Mesothelial cell of epicardium (in vitro differentiated cells): Measurements from ENCODE around the gene KRT14. TPM values are rescaled to one million over a fixed set of nuclear protein-coding genes. Genes with fewer than 3 reads are reported as not detected.
A peak's percentile ranks its signal among the peaks of the same experiment; 100 is the strongest.
"Not testable (repeated sequence)": the region's sequence is repeated elsewhere in the genome, so short reads cannot be mapped to it uniquely, and the experiment has no call there.

ENCODE experiments used
- DNase-seq, 2 experiments: peaks; one replicate each; pipeline ENCODE4 v3.0.0; 2021; ENCODE audit warnings: low spot score in 2 of 2; ENCODE audit not compliant: unreplicated experiment in 2 of 2
- H3K27ac Mint-ChIP-seq: 2 replicates; pipeline ENCODE4 v1.8.0; 2021; ENCODE audit warnings: mixed read lengths
- H3K27me3 Mint-ChIP-seq: 2 replicates; pipeline ENCODE4 v1.8.0; 2021; ENCODE audit warnings: low read depth, mixed read lengths
- H3K36me3 Mint-ChIP-seq: 2 replicates; pipeline ENCODE4 v1.8.0; 2021; ENCODE audit warnings: mixed read lengths
- H3K4me1 Mint-ChIP-seq: 2 replicates; pipeline ENCODE4 v1.8.0; 2021; ENCODE audit warnings: mixed read lengths
- H3K4me3 Mint-ChIP-seq: 2 replicates; pipeline ENCODE4 v1.8.0; 2021; ENCODE audit warnings: mild to moderate bottlenecking, moderate library complexity, mixed read lengths
- H3K9me3 Mint-ChIP-seq: 2 replicates; pipeline ENCODE4 v1.8.0; 2021; ENCODE audit warnings: mixed read lengths
- CTCF ChIP-seq: fragments of 200-600 bp; sonication (generic); IDR thresholded peaks from one replicate; pipeline ENCODE4 v1.5.0; 2021; ENCODE audit warnings: antibody characterized with exemption; ENCODE audit not compliant: unreplicated experiment
- total RNA-seq: library from RNA; stranded (reverse); gene quantifications from 3 replicates; pipeline ENCODE4 v1.2.1, GENCODE V29; 2021

Gene KRT14
- total RNA-seq, 1 donor from 2014 or later = not detected

GRCh38 chr17:41621916-41622315 lies 35.2 kb upstream of the KRT14 start:
- no peak overlapping the region for H3K27ac Mint-ChIP-seq

GRCh38 chr17:41621435-41621817 lies 34.7 kb upstream of the KRT14 start:
- peaks cover 72% of the 10 kb centered on the region for H3K4me1 Mint-ChIP-seq
- peak overlapping the region; percentile 11 for H3K4me3 Mint-ChIP-seq
- DNase-seq = not testable (repeated sequence)

More at GRCh38 chr17:41621916-41622315, 35.2 kb upstream of the KRT14 start:
- DNase-seq = no peak
- Mint-ChIP-seq H3K4me1 (peaks cover 72% of the 10 kb centered on the region), H3K9me3 (no peaks in the 10 kb centered on the region), H3K4me3 (peak overlapping the region; percentile 60), H3K27me3 (no peaks in the 10 kb centered on the region), H3K36me3 (peaks cover 10% of the 10 kb centered on the region)
- no peak for TF ChIP-seq CTCF

GRCh38 chr17:41620583-41621434 lies 34.1 kb upstream of the KRT14 start:
- Mint-ChIP-seq H3K27me3 (no peaks in the 10 kb centered on the region), H3K36me3 (peaks cover 10% of the 10 kb centered on the region), H3K27ac (no peak overlapping the region), H3K9me3 (no peaks in the 10 kb centered on the region), H3K4me1 (peaks cover 69% of the 10 kb centered on the region), H3K4me3 (no peak overlapping the region)
- no peak for TF ChIP-seq CTCF
- no peak for DNase-seq

More at GRCh38 chr17:41621435-41621817, 34.7 kb upstream of the KRT14 start:
- peak overlapping the region; percentile 34 for H3K27ac Mint-ChIP-seq
- H3K27me3 Mint-ChIP-seq, H3K9me3 Mint-ChIP-seq: not testable (repeated sequence)
- peaks cover 10% of the 10 kb centered on the region for H3K36me3 Mint-ChIP-seq

GRCh38 chr17:41619927-41620582 lies 33.4 kb upstream of the KRT14 start:
- Mint-ChIP-seq H3K27ac (peak overlapping the region; percentile 23), H3K4me1 (peaks cover 69% of the 10 kb centered on the region)
- H3K4me3 Mint-ChIP-seq = not testable (repeated sequence)

GRCh38 chr17:41619036-41619926 lies 32.6 kb upstream of the KRT14 start:
- no peak overlapping the region for H3K4me3 Mint-ChIP-seq
- TF ChIP-seq CTCF = no peak
- peaks cover 10% of the 10 kb centered on the region for H3K36me3 Mint-ChIP-seq
- H3K27ac Mint-ChIP-seq = peak overlapping the region; percentile 79
- no peaks in the 10 kb centered on the region for H3K27me3 Mint-ChIP-seq
- DNase-seq = no peak
- H3K4me1 Mint-ChIP-seq = peaks cover 63% of the 10 kb centered on the region
- no peaks in the 10 kb centered on the region for H3K9me3 Mint-ChIP-seq

More at GRCh38 chr17:41619927-41620582, 33.4 kb upstream of the KRT14 start:
- not testable (repeated sequence) for DNase-seq, H3K27me3 Mint-ChIP-seq, H3K9me3 Mint-ChIP-seq
- H3K36me3 Mint-ChIP-seq = peaks cover 10% of the 10 kb centered on the region

- Mint-ChIP-seq H3K4me3 (no peak overlapping the region), H3K27ac (no peak overlapping the region), H3K27me3 (no peaks in the 10 kb centered on the region), H3K36me3 (peaks cover 10% of the 10 kb centered on the region), H3K4me1 (peaks cover 60% of the 10 kb centered on the region), H3K9me3 (no peaks in the 10 kb centered on the region)
- no peak for TF ChIP-seq CTCF
- DNase-seq = no peak
Measured at GRCh38 chr17:41618341-41619035, 31.8 kb upstream of the KRT14 start.
